HG02840 (cell line): ENCODE data around the gene MAPK4.

Source experiments
- ATAC-seq: cut with Tn5 transposase; IDR thresholded peaks from one replicate; pipeline ENCODE4 v1.9.1; 2021; ENCODE audit warnings: mild to moderate bottlenecking, moderate library complexity, moderate number of reproducible peaks; ENCODE audit not compliant: unreplicated experiment, low FRiP score

Gene MAPK4

GRCh38 chr18:50622320-50622719 lies 62.4 kb downstream of the MAPK4 start:
- no peak for ATAC-seq

- no peak for ATAC-seq
Measured at GRCh38 chr18:50622865-50623393, 63.0 kb downstream of the MAPK4 start.

- ATAC-seq: no peak
Measured at GRCh38 chr18:50623694-50624352, 63.9 kb downstream of the MAPK4 start.

GRCh38 chr18:50624981-50625380 lies 65.1 kb downstream of the MAPK4 start:
- no peak for ATAC-seq

GRCh38 chr18:50626317-50626716 lies 66.4 kb downstream of the MAPK4 start:
- ATAC-seq: no peak

- ATAC-seq: no peak
Measured at GRCh38 chr18:50627594-50628532, 68.0 kb downstream of the MAPK4 start.

GRCh38 chr18:50628533-50628905 lies 68.6 kb downstream of the MAPK4 start:
- ATAC-seq: no peak

- ATAC-seq: no peak
Measured at GRCh38 chr18:50629148-50629631, 69.3 kb downstream of the MAPK4 start.

- no peak for ATAC-seq
Measured at GRCh38 chr18:50630895-50631294, 71.0 kb downstream of the MAPK4 start.

- ATAC-seq: no peak
Measured at GRCh38 chr18:50632895-50633515, 73.1 kb downstream of the MAPK4 start.

- no peak for ATAC-seq
Measured at GRCh38 chr18:50633992-50634391, 74.1 kb downstream of the MAPK4 start.

GRCh38 chr18:50636366-50637057 lies 76.6 kb downstream of the MAPK4 start:
- ATAC-seq: no peak

GRCh38 chr18:50638016-50638883 lies 78.4 kb downstream of the MAPK4 start:
- ATAC-seq: no peak

GRCh38 chr18:50638884-50639420 lies 79.1 kb downstream of the MAPK4 start:
- ATAC-seq: no peak

GRCh38 chr18:50639711-50640110 lies 79.8 kb downstream of the MAPK4 start:
- ATAC-seq: no peak

- ATAC-seq: no peak
Measured at GRCh38 chr18:50642439-50642838, 82.6 kb downstream of the MAPK4 start.

GRCh38 chr18:50644146-50644545 lies 84.3 kb downstream of the MAPK4 start:
- no peak for ATAC-seq

GRCh38 chr18:50644807-50645206 lies 84.9 kb downstream of the MAPK4 start:
- no peak for ATAC-seq

- ATAC-seq: no peak
Measured at GRCh38 chr18:50647237-50647636, 87.3 kb downstream of the MAPK4 start.
